ENCODE measurements around the gene ITFG1.

DNA sequence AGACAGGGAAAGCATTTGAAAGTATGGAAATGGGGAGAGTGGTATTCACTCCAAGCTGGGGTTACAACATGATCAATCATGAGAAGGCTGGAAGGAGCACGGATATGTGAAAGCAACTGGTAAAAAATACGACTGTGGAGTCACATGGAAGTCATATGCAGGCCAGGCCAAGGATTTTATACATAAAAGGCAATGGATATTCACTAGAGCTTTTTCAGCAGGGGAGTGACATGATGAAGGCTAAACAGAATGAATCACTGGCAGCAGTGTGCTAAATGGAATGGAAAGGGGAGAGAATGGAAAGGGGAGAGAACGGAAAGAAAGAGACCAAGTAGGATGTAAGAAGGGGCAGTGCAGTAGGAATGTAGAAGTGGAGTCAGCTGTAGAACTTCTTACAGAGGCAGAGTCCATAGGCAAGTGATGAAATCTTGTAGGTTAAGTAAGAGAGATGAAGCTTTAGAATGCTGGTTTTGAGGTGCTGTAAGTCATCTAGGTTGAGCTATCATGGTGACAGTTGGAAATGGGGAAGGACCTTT is 304.1 kb downstream of the ITFG1 start:
- TF ChIP-seq, protein P1, sequence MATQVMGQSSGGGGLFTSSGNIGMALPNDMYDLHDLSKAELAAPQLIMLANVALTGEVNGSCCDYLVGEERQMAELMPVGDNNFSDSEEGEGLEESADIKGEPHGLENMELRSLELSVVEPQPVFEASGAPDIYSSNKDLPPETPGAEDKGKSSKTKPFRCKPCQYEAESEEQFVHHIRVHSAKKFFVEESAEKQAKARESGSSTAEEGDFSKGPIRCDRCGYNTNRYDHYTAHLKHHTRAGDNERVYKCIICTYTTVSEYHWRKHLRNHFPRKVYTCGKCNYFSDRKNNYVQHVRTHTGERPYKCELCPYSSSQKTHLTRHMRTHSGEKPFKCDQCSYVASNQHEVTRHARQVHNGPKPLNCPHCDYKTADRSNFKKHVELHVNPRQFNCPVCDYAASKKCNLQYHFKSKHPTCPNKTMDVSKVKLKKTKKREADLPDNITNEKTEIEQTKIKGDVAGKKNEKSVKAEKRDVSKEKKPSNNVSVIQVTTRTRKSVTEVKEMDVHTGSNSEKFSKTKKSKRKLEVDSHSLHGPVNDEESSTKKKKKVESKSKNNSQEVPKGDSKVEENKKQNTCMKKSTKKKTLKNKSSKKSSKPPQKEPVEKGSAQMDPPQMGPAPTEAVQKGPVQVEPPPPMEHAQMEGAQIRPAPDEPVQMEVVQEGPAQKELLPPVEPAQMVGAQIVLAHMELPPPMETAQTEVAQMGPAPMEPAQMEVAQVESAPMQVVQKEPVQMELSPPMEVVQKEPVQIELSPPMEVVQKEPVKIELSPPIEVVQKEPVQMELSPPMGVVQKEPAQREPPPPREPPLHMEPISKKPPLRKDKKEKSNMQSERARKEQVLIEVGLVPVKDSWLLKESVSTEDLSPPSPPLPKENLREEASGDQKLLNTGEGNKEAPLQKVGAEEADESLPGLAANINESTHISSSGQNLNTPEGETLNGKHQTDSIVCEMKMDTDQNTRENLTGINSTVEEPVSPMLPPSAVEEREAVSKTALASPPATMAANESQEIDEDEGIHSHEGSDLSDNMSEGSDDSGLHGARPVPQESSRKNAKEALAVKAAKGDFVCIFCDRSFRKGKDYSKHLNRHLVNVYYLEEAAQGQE (tag by site-specific recombination; IDR thresholded peaks at IDR 0.05), result no peak
- TF ChIP-seq, protein P2, sequence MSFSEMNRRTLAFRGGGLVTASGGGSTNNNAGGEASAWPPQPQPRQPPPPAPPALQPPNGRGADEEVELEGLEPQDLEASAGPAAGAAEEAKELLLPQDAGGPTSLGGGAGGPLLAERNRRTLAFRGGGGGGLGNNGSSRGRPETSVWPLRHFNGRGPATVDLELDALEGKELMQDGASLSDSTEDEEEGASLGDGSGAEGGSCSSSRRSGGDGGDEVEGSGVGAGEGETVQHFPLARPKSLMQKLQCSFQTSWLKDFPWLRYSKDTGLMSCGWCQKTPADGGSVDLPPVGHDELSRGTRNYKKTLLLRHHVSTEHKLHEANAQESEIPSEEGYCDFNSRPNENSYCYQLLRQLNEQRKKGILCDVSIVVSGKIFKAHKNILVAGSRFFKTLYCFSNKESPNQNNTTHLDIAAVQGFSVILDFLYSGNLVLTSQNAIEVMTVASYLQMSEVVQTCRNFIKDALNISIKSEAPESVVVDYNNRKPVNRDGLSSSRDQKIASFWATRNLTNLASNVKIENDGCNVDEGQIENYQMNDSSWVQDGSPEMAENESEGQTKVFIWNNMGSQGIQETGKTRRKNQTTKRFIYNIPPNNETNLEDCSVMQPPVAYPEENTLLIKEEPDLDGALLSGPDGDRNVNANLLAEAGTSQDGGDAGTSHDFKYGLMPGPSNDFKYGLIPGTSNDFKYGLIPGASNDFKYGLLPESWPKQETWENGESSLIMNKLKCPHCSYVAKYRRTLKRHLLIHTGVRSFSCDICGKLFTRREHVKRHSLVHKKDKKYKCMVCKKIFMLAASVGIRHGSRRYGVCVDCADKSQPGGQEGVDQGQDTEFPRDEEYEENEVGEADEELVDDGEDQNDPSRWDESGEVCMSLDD (tag by site-specific recombination; IDR thresholded peaks at IDR 0.05), result no peak
- TF ChIP-seq ATF2 (tag by site-specific recombination; IDR thresholded peaks at IDR 0.05; ENCODE audit: low read depth), result no peak
- TF ChIP-seq, protein P3, sequence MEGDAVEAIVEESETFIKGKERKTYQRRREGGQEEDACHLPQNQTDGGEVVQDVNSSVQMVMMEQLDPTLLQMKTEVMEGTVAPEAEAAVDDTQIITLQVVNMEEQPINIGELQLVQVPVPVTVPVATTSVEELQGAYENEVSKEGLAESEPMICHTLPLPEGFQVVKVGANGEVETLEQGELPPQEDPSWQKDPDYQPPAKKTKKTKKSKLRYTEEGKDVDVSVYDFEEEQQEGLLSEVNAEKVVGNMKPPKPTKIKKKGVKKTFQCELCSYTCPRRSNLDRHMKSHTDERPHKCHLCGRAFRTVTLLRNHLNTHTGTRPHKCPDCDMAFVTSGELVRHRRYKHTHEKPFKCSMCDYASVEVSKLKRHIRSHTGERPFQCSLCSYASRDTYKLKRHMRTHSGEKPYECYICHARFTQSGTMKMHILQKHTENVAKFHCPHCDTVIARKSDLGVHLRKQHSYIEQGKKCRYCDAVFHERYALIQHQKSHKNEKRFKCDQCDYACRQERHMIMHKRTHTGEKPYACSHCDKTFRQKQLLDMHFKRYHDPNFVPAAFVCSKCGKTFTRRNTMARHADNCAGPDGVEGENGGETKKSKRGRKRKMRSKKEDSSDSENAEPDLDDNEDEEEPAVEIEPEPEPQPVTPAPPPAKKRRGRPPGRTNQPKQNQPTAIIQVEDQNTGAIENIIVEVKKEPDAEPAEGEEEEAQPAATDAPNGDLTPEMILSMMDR (tag by site-specific recombination; IDR thresholded peaks at IDR 0.05), result no peak
- TF ChIP-seq PRDM10 (tag by site-specific recombination; IDR thresholded peaks at IDR 0.05), result no peak
- TF ChIP-seq ZNF24 (tag by site-specific recombination; IDR thresholded peaks at IDR 0.05), result no peak
- TF ChIP-seq ZNF274 (IDR thresholded peaks at IDR 0.05; ENCODE audit: low read length), result no peak
- TF ChIP-seq ZNF274 (tag by site-specific recombination; IDR thresholded peaks at IDR 0.05; ENCODE audit: borderline replicate concordance), result no peak
- no peak for TF ChIP-seq KLF10 (tag by site-specific recombination; IDR thresholded peaks at IDR 0.05)
- no peak for TF ChIP-seq SP7 (tag by site-specific recombination; IDR thresholded peaks at IDR 0.05)
- TF ChIP-seq ZNF239 (tag by site-specific recombination; IDR thresholded peaks at IDR 0.05), result no peak
- TF ChIP-seq ZNF658 (tag by site-specific recombination; IDR thresholded peaks at IDR 0.05), result no peak
- no peak for TF ChIP-seq ZNF449 (tag by site-specific recombination; IDR thresholded peaks at IDR 0.05)
- TF ChIP-seq ZNF292 (tag by site-specific recombination; IDR thresholded peaks at IDR 0.05; ENCODE audit: borderline replicate concordance, low read depth), result no peak
- TF ChIP-seq ZNF514 (tag by site-specific recombination; IDR thresholded peaks at IDR 0.05), result no peak

All from HEK293 (cell line).